OCI-M2 (cell line): ENCODE data around the gene HSPB1.
A peak's percentile ranks its signal among the peaks of the same experiment; 100 is the strongest.
"Not testable (repeated sequence)": the region's sequence is repeated elsewhere in the genome, so short reads cannot be mapped to it uniquely, and the experiment has no call there.

Experiments
- DNase-seq: peaks from one replicate; lab custom pipeline; 2025; ENCODE audit not compliant: unreplicated experiment; lab: John Stamatoyannopoulos, UW

Gene HSPB1

GRCh38 chr7:76281006-76281705 is 21.3 kb upstream of the HSPB1 start:
- no peak for DNase-seq

- no peak for DNase-seq
Observed at GRCh38 chr7:76281706-76282343, 20.6 kb upstream of the HSPB1 start.

GRCh38 chr7:76282344-76283253 is 19.9 kb upstream of the HSPB1 start:
- DNase-seq = no peak

- no peak for DNase-seq
Observed at GRCh38 chr7:76283254-76284159, 19.0 kb upstream of the HSPB1 start.

- DNase-seq = no peak
Observed at GRCh38 chr7:76285604-76286374, 16.7 kb upstream of the HSPB1 start.

- no peak for DNase-seq
Observed at GRCh38 chr7:76286842-76287403, 15.6 kb upstream of the HSPB1 start.

- not testable (repeated sequence) for DNase-seq
Observed at GRCh38 chr7:76290847-76291350, 11.6 kb upstream of the HSPB1 start.

- DNase-seq = peak; percentile 73
Observed at GRCh38 chr7:76291351-76292212, 10.9 kb upstream of the HSPB1 start.

- no peak for DNase-seq
Observed at GRCh38 chr7:76292213-76292573, 10.3 kb upstream of the HSPB1 start.

GRCh38 chr7:76292911-76293310 is 9.6 kb upstream of the HSPB1 start:
- DNase-seq = not testable (repeated sequence)

- DNase-seq = no peak
Observed at GRCh38 chr7:76293407-76293901, 9.0 kb upstream of the HSPB1 start.

- DNase-seq = no peak
Observed at GRCh38 chr7:76294344-76295024, 8.0 kb upstream of the HSPB1 start.

- no peak for DNase-seq
Observed at GRCh38 chr7:76296743-76297740, 5.4 kb upstream of the HSPB1 start.

- no peak for DNase-seq
Observed at GRCh38 chr7:76300166-76300731, 2.2 kb upstream of the HSPB1 start.

GRCh38 chr7:76301000-76301399 is 1.5 kb upstream of the HSPB1 start:
- DNase-seq = no peak
